ENCODE data around the gene CNTNAP5. TPM values are rescaled to one million over a fixed set of nuclear protein-coding genes. Genes with fewer than 3 reads are reported as not detected.

The CNTNAP5 gene
- total RNA-seq, 4 donors from 2014 or later: 0.20 to 1.4 (median 0.68) TPM; not detected in 1

DNA sequence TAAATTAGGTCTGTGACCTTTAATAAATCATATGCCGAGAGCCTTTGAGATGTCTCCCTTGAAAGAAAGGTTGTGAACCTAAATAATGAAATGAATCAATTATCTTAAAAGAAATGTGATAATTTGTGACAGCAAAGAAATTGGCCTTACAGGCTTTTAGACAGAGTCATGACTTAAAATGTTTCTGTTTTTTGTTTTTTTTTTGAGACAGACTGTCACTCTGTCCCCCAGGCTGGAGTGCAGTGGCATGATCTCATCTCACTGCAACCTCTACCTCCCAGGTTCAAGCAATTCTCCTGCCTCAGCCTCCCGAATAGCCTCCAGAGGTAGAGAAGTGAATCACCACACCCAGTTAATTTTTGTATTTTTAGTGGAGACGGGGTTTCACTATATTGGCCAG lies 898.0 kb downstream of the CNTNAP5 start:
- H3K27me3 ChIP-seq: no peaks in the 10 kb centered on the region
- H3K9me3 ChIP-seq: no peaks in the 10 kb centered on the region
- WGBS, 2 donors (ENCODE audit: low coverage in 1 of 2): 94 to 95% methylated on average over 3 of the region's 3 CpGs
- no peak overlapping the region for H3K4me3 ChIP-seq
- no peak for TF ChIP-seq POLR2A (IDR thresholded peaks at IDR 0.05)
- TF ChIP-seq POLR2AphosphoS5 (IDR thresholded peaks at IDR 0.05): no peak
- TF ChIP-seq EP300 (IDR thresholded peaks at IDR 0.05; ENCODE audit: low read depth): no peak
- intact Hi-C loops (cut with DNase I; ENCODE audit: low total_unique reads): no loop called here
- no peaks in the 10 kb centered on the region for H3K36me3 ChIP-seq
- in situ Hi-C loops (cut with MboI; ENCODE audit: low pct_ligation_motif_present in 1 of 4, low pct_unique_long_range_greater_than_20kb in 1 of 4, low sequenced_read_pairs in 3 of 4): no loop called here
- no peak overlapping the region for H3K27ac ChIP-seq
- no peak for DNase-seq
- H3K4me1 ChIP-seq: no peaks in the 10 kb centered on the region

DNA sequence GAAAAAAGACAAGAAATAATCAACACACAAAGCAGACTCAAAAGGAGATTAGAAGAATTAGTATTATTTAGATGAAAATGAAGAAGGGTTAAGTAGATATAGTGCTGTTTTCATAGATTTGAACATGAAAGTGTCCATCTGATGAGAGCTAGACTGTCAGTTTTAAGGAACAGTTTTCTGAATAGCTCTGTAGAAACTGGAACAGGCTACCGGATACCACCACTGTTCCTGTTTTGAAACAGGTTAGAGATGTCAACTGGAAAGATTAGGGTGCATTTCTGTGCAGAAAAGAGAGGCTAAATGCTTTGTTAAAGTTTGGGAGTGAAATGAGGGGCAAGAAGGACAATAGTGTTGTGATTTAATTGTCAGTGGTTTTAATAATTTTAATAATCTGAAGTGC lies 908.8 kb downstream of the CNTNAP5 start:
- intact Hi-C loops (cut with DNase I; ENCODE audit: low total_unique reads) (no loop called here), in situ Hi-C loops (cut with MboI; ENCODE audit: low pct_ligation_motif_present in 1 of 4, low pct_unique_long_range_greater_than_20kb in 1 of 4, low sequenced_read_pairs in 3 of 4) (no loop called here)
- Histone ChIP-seq H3K36me3 (no peaks in the 10 kb centered on the region), H3K4me1 (no peaks in the 10 kb centered on the region), H3K27ac (no peak overlapping the region), H3K27me3 (no peaks in the 10 kb centered on the region), H3K4me3 (no peak overlapping the region), H3K9me3 (no peaks in the 10 kb centered on the region)
- TF ChIP-seq POLR2AphosphoS5 (IDR thresholded peaks at IDR 0.05) (no peak), POLR2A (IDR thresholded peaks at IDR 0.05) (no peak), EP300 (IDR thresholded peaks at IDR 0.05; ENCODE audit: low read depth) (no peak)
- TF ChIP-seq, protein P1, sequence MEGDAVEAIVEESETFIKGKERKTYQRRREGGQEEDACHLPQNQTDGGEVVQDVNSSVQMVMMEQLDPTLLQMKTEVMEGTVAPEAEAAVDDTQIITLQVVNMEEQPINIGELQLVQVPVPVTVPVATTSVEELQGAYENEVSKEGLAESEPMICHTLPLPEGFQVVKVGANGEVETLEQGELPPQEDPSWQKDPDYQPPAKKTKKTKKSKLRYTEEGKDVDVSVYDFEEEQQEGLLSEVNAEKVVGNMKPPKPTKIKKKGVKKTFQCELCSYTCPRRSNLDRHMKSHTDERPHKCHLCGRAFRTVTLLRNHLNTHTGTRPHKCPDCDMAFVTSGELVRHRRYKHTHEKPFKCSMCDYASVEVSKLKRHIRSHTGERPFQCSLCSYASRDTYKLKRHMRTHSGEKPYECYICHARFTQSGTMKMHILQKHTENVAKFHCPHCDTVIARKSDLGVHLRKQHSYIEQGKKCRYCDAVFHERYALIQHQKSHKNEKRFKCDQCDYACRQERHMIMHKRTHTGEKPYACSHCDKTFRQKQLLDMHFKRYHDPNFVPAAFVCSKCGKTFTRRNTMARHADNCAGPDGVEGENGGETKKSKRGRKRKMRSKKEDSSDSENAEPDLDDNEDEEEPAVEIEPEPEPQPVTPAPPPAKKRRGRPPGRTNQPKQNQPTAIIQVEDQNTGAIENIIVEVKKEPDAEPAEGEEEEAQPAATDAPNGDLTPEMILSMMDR (IDR thresholded peaks at IDR 0.05): no peak
- WGBS, 2 donors (ENCODE audit: low coverage in 1 of 2): 69 to 85% methylated on average over 1 of the region's 1 CpG
- no peak for DNase-seq

DNA sequence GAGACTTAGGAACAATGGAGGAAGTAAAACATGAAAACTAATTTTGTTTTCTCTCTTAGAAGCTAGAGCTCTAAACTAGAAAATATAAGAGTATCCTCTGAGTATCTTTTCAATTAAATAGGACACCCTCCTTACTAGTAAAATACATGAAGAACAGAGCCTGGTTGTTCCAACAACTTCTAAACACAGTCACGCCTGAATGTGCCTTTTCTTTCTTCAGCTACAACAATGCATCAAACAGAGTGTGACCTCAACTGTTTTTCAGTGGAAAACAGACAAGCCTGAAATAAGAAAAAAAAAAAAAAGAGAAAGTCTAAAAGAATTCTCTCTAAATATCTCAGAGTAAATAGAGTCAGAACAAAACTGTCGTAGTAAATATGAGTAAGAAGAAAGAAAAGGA lies 928.8 kb downstream of the CNTNAP5 start:
- TF ChIP-seq EP300 (IDR thresholded peaks at IDR 0.05; ENCODE audit: low read depth): no peak
- TF ChIP-seq POLR2A (IDR thresholded peaks at IDR 0.05): no peak
- no peak for TF ChIP-seq POLR2AphosphoS5 (IDR thresholded peaks at IDR 0.05)
- TF ChIP-seq, protein P1 (IDR thresholded peaks at IDR 0.05): no peak
- no peaks in the 10 kb centered on the region for H3K27me3 ChIP-seq
- no peaks in the 10 kb centered on the region for H3K9me3 ChIP-seq
- no peaks in the 10 kb centered on the region for H3K4me1 ChIP-seq
- no peak overlapping the region for H3K4me3 ChIP-seq
- in situ Hi-C loops (cut with MboI; ENCODE audit: low pct_ligation_motif_present in 1 of 4, low pct_unique_long_range_greater_than_20kb in 1 of 4, low sequenced_read_pairs in 3 of 4): no loop called here
- WGBS, 2 donors (ENCODE audit: low coverage in 1 of 2): 85% methylated on average over 2 of the region's 2 CpGs
- H3K27ac ChIP-seq: no peak overlapping the region
- intact Hi-C loops (cut with DNase I; ENCODE audit: low total_unique reads): no loop called here
- no peaks in the 10 kb centered on the region for H3K36me3 ChIP-seq
- DNase-seq: no peak

DNA sequence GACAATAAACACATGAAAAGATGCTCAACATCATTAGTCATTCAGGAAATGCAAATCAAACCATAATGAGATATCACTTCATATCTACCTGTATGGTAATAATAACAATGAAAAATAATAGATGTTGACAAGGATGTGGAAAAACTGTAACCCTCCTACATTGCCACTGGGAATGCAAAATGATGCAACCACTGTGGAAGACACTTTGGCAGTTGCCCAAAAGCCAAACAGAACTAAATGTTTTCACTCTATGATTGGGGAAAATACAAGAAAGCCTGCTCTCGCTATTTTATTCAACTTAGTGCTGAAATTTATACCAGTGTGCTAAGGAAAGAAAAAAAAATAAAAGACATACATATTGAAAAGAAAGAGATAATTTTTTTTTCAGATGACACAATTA lies 934.5 kb downstream of the CNTNAP5 start:
- no peaks in the 10 kb centered on the region for H3K9me3 ChIP-seq
- DNase-seq: no peak
- in situ Hi-C loops (cut with MboI; ENCODE audit: low pct_ligation_motif_present in 1 of 4, low pct_unique_long_range_greater_than_20kb in 1 of 4, low sequenced_read_pairs in 3 of 4): no loop called here
- intact Hi-C loops (cut with DNase I; ENCODE audit: low total_unique reads): no loop called here
- no peak overlapping the region for H3K27ac ChIP-seq
- WGBS, 2 donors (ENCODE audit: low coverage in 1 of 2): 59 to 70% methylated on average over 1 of the region's 1 CpG
- TF ChIP-seq POLR2A (IDR thresholded peaks at IDR 0.05): no peak
- TF ChIP-seq, protein P1 (IDR thresholded peaks at IDR 0.05): no peak
- no peak for TF ChIP-seq POLR2AphosphoS5 (IDR thresholded peaks at IDR 0.05)
- TF ChIP-seq EP300 (IDR thresholded peaks at IDR 0.05; ENCODE audit: low read depth): no peak
- H3K36me3 ChIP-seq: no peaks in the 10 kb centered on the region
- H3K4me3 ChIP-seq: no peak overlapping the region
- H3K27me3 ChIP-seq: no peaks in the 10 kb centered on the region
- H3K4me1 ChIP-seq: no peaks in the 10 kb centered on the region

DNA sequence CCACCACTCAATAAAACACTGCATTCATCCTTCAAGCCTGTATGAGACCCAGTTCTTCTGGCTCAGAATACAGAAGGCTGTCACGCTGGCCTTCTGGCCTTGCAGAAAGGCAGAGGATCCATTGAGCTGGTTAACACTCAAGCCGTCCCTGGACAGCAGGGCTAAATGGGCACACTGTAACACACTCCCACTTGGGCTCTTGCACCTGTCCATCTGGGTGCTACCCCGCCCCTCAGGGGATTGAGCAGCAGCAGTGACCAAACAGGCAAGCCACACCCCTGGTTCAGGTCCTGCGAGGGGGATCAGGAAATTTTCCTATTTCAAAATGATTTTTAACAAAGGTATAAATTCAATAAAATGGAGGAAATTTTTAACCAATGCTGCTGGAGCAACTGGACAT lies 936.0 kb downstream of the CNTNAP5 start:
- Histone ChIP-seq H3K9me3 (no peaks in the 10 kb centered on the region), H3K27me3 (no peaks in the 10 kb centered on the region), H3K27ac (no peak overlapping the region), H3K4me3 (no peak overlapping the region), H3K36me3 (no peaks in the 10 kb centered on the region), H3K4me1 (no peaks in the 10 kb centered on the region)
- in situ Hi-C loops (cut with MboI; ENCODE audit: low pct_ligation_motif_present in 1 of 4, low pct_unique_long_range_greater_than_20kb in 1 of 4, low sequenced_read_pairs in 3 of 4) (no loop called here), intact Hi-C loops (cut with DNase I; ENCODE audit: low total_unique reads) (no loop called here)
- 75 to 82% methylated on average over 2 to 4 of the region's 4 CpGs for WGBS, 2 donors (ENCODE audit: low coverage in 1 of 2)
- TF ChIP-seq, protein P1 (IDR thresholded peaks at IDR 0.05): no peak
- TF ChIP-seq POLR2AphosphoS5 (IDR thresholded peaks at IDR 0.05): no peak
- no peak for TF ChIP-seq POLR2A (IDR thresholded peaks at IDR 0.05)
- TF ChIP-seq EP300 (IDR thresholded peaks at IDR 0.05; ENCODE audit: low read depth): no peak
- DNase-seq: no peak
